ENCODE results near the gene USP22. TPM values are rescaled to one million over a fixed set of nuclear protein-coding genes. Genes with fewer than 3 reads are reported as not detected.

Gene USP22
- total and polyA plus RNA-seq, 10 of the 15 experiments (the other 5 are each of a cell fraction or from before 2014, with no cell fraction given), result 10.8 to 218 (median 98.8) TPM

DNA sequence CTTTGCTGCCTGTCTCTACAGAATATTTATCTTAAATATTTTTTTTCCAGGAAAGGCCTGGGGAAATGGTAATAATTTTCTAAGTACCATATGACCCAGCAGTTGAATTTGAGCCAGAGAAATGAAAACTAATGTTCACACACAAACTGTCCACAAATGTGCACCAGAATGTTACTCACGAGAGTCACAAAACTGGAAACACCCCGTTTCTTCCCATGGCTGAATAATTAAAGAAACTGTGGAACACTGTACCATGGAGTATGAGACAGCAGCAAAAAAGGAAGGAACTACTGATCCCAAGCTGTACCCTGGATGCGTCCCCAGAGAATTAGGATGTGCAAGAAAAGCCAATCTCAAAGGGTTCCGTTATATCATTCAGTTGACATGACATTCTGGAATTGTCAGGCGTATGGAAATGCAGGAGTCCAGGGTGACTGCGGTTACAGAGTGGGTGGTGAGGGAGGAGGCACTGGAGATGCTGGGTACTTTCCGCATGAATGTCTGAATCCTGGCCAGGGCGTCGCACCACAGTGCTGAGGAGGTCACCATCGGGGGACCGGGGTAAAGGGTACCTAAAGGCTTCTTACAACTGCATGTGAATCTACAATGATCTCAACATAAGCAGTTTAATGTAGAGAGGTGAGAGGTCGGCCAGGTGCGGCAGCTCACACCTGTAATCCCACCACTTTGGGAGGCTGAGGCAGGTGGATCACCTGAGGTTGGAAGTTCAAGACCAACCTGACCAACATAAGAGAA, 34.5 kb downstream of the USP22 start:
- H2AFZ ChIP-seq (ENCODE audit: control insufficient read depth, low read depth, low read length), result no peak overlapping the region
- no peak for DNase-seq (ENCODE audit: low read depth, low spot score)
- no TSS peak for BruUV-seq (replicated peaks)
- no peaks in the 10 kb centered on the region for H3K79me2 ChIP-seq (ENCODE audit: control insufficient read depth, insufficient read depth, low read length)
- no peaks in the 10 kb centered on the region for H3K9me3 ChIP-seq (replicated peaks; ENCODE audit: control insufficient read depth, insufficient read depth, low read length)
- no peak for ATAC-seq
- ChIA-PET RAD21 (ENCODE audit: unreplicated experiment) (no interaction called here), CTCF (no interaction called here), SMC1A (ENCODE audit: uncharacterized antibody, unreplicated experiment) (no interaction called here), POLR2A (no interaction called here)
- no peak overlapping the region for H3K9ac ChIP-seq (ENCODE audit: control insufficient read depth, insufficient read depth, low read length)
- in situ Hi-C loops (cut with MboI), result no loop called here
- H4K20me1 ChIP-seq (ENCODE audit: control insufficient read depth, insufficient read depth), result peaks cover 3% of the 10 kb centered on the region; the same call in 1 of the 2 replicates
- FAIRE-seq, result no peak
- H3K4me3 ChIP-seq, result no peak overlapping the region
- no peaks in the 10 kb centered on the region for H3K4me1 ChIP-seq (ENCODE audit: control insufficient read depth, insufficient read depth, low read length)
- intact Hi-C loops (cut with micrococcal nuclease; ENCODE audit: unreplicated experiment), result no loop called here
- peaks cover 58 to 79% of the 10 kb centered on the region in 2 experiments for H3K36me3 ChIP-seq (ENCODE audit: control insufficient read depth in 2 of 2, insufficient read depth in 2 of 2, low read length in 1 of 2)
- 92% methylated on average over 13 of the region's 13 CpGs for WGBS (ENCODE audit: insufficient coverage, insufficient replicate concordance, low lambda C conversion rate, missing lambda C conversion rate)
- no peak overlapping the region for H3K27ac ChIP-seq (ENCODE audit: control insufficient read depth, insufficient read depth)
- no peak overlapping the region for H3K4me2 ChIP-seq (ENCODE audit: control insufficient read depth, insufficient read depth)
- H3K27me3 ChIP-seq (replicated peaks in 1 of 2; ENCODE audit: control insufficient read depth in 2 of 2, insufficient read depth in 2 of 2, low read length in 1 of 2), result no peaks in the 10 kb centered on the region
- TF ChIP-seq SMAD1 (IDR thresholded peaks at IDR 0.05; ENCODE audit: low read depth, partially characterized antibody) (no peak), PKNOX1 (IDR thresholded peaks at IDR 0.05) (no peak), EZH2 (IDR thresholded peaks at IDR 0.05; ENCODE audit: borderline replicate concordance, control insufficient read depth, low read depth, low read length) (no peak), NR2C1 (IDR thresholded peaks at IDR 0.05) (no peak), CBX5 (IDR thresholded peaks at IDR 0.05; ENCODE audit: low read depth) (no peak), POLR2AphosphoS2 (IDR thresholded peaks at IDR 0.05; ENCODE audit: low read depth, low read length) (no peak), SUZ12 (IDR thresholded peaks at IDR 0.05; ENCODE audit: unreplicated experiment) (no peak), STAT3 (IDR thresholded peaks at IDR 0.05; ENCODE audit: low read depth, low read length) (no peak), CEBPB (IDR thresholded peaks at IDR 0.05; ENCODE audit: borderline replicate concordance in 1 of 2, low read depth in 2 of 2, low read length in 2 of 2) (no peak), CUX1 (IDR thresholded peaks at IDR 0.05; ENCODE audit: insufficient replicate concordance, low read depth, low read length) (no peak), NFYB (IDR thresholded peaks at IDR 0.05; ENCODE audit: insufficient read depth, low read depth, low read length) (no peak), FOXM1 (IDR thresholded peaks at IDR 0.05; ENCODE audit: low read depth, low read length) (no peak), ZNF24 (IDR thresholded peaks at IDR 0.05) (no peak), MTA2 (IDR thresholded peaks at IDR 0.05; ENCODE audit: low read depth) (no peak), ZNF384 (IDR thresholded peaks at IDR 0.05; ENCODE audit: borderline replicate concordance, low read depth, low read length) (no peak), STAT1 (conservative IDR thresholded peaks at IDR 0.05) (no peak)
